Endothelial cell of umbilical vein (primary cell): ENCODE results near the gene SLC50A1. TPM values are rescaled to one million over a fixed set of nuclear protein-coding genes. Genes with fewer than 3 reads are reported as not detected.
A peak's percentile ranks its signal among the peaks of the same experiment; 100 is the strongest.

Source experiments
- BruUV-seq: library from RNA; stranded (reverse); fragments of 400-500 nt; replicated peaks from 2 replicates; lab custom pipeline; 2021; lab: Mats Ljungman, UMichigan
- CTCF ChIA-PET: fragments of 300-600, 350-600 bp; sonication (Branson Sonifier 250); formaldehyde crosslinking; loops from one replicate; lab custom pipeline; 2021; ENCODE audit warnings: antibody characterized with exemption, inconsistent platforms; lab: Charles Lee
- POLR2A ChIA-PET: fragments of 300-600, 350-600 bp; sonication (Branson Sonifier 250); formaldehyde crosslinking; loops from one replicate; lab custom pipeline; 2021; ENCODE audit warnings: antibody characterized with exemption, inconsistent platforms; lab: Charles Lee
- DNase-seq: peaks from one replicate; pipeline ENCODE4 v3.0.0-alpha.2; 2011; ENCODE audit warnings: low read depth, low spot score
- FAIRE-seq: peaks from 2 replicates; lab custom pipeline; 2011; peaks lifted over from hg19 to GRCh38; lab: Jason Lieb, UNC
- H2AFZ ChIP-seq: 2 replicates; pipeline ENCODE4 v1.6.0; 2012; ENCODE audit warnings: low read depth, low read length, control low read depth, inconsistent platforms
- H3K27ac ChIP-seq: 2 replicates; pipeline ENCODE4 v1.5.1; 2011; ENCODE audit warnings: low read depth, mild to moderate bottlenecking, control low read depth, low read length, moderate library complexity; ENCODE audit not compliant: insufficient read depth
- H3K27me3 ChIP-seq, 2 experiments: 2 replicates each; pipeline versions ENCODE4 v1.6.0 to v1.6.1; 2011; ENCODE audit warnings: low read length in 2 of 2, mixed read lengths in 1 of 2; ENCODE audit not compliant: control insufficient read depth in 2 of 2, insufficient read depth in 2 of 2
- H3K36me3 ChIP-seq, 2 experiments: 2 replicates in 1 of 2; 3 replicates in 1 of 2; pipeline ENCODE4 v1.5.1; 2011; ENCODE audit warnings: low read length in 2 of 2, mild to moderate bottlenecking in 1 of 2, moderate library complexity in 1 of 2; ENCODE audit not compliant: control insufficient read depth in 2 of 2, insufficient read depth in 2 of 2; ENCODE audit errors: extremely low read depth in 1 of 2
- H3K4me1 ChIP-seq: 3 replicates; pipeline ENCODE4 v1.5.1; 2011; ENCODE audit warnings: mild to moderate bottlenecking, low read length; ENCODE audit not compliant: control insufficient read depth, insufficient read depth; ENCODE audit errors: extremely low read depth
- H3K4me2 ChIP-seq: 2 replicates; pipeline ENCODE4 v1.6.1; 2011; ENCODE audit warnings: low read length, control low read depth, mixed read lengths; ENCODE audit not compliant: insufficient read depth
- H3K4me3 ChIP-seq, 3 experiments: fragments of 200-600 bp in 1 of 3; sonication (generic), shearing (Covaris generic) in 1 of 3; replicated peaks in 1 of 3; 2 replicates each; pipeline ENCODE4 v1.5.1; 2011 to 2016; ENCODE audit warnings: control low read depth in 3 of 3, low read length in 3 of 3, mild to moderate bottlenecking in 2 of 3, inconsistent platforms in 1 of 3, low read depth in 1 of 3, moderate library complexity in 1 of 3; ENCODE audit not compliant: insufficient read depth in 1 of 3
- H3K79me2 ChIP-seq: 2 replicates; pipeline ENCODE4 v1.6.0; 2012; ENCODE audit warnings: low read length, inconsistent platforms; ENCODE audit not compliant: control insufficient read depth, insufficient read depth
- H3K9ac ChIP-seq: replicated peaks from 2 replicates; pipeline ENCODE3; 2011; ENCODE audit warnings: low read length, control low read depth; ENCODE audit not compliant: insufficient read depth; ENCODE audit errors: extremely low read depth
- H3K9me1 ChIP-seq: replicated peaks from 3 replicates; pipeline ENCODE4 v1.6.0; 2011; ENCODE audit warnings: mild to moderate bottlenecking, low read length; ENCODE audit not compliant: control insufficient read depth, insufficient read depth; ENCODE audit errors: extremely low read depth
- H3K9me3 ChIP-seq: replicated peaks from 2 replicates; pipeline ENCODE4 v1.5.1; 2012; ENCODE audit warnings: low read length, inconsistent platforms; ENCODE audit not compliant: control insufficient read depth, insufficient read depth
- H4K20me1 ChIP-seq: replicated peaks from 2 replicates; pipeline ENCODE3; 2011; ENCODE audit warnings: mild to moderate bottlenecking, low read length; ENCODE audit not compliant: control insufficient read depth, insufficient read depth; ENCODE audit errors: extremely low read depth
- CTCF ChIP-seq, 2 donors: IDR thresholded peaks; 1 replicate in 1 of 2; 2 replicates in 1 of 2; pipeline ENCODE4 v1.5.1; 2011; ENCODE audit warnings: low read length in 2 of 2, mild to moderate bottlenecking in 2 of 2, moderate library complexity in 2 of 2, control low read depth in 1 of 2, inconsistent platforms in 1 of 2, low read depth in 1 of 2; ENCODE audit not compliant: insufficient read depth in 1 of 2; ENCODE audit errors: extremely low read depth in 1 of 2
- EZH2 ChIP-seq: IDR thresholded peaks from 2 replicates; pipeline ENCODE4 v1.6.1; 2012; ENCODE audit warnings: borderline replicate concordance, low read depth, mild to moderate bottlenecking, moderate library complexity, low read length, inconsistent platforms; ENCODE audit not compliant: severe bottlenecking
- GATA2 ChIP-seq: IDR thresholded peaks from 2 replicates; pipeline ENCODE4 v1.7.0; 2011; ENCODE audit warnings: low read depth, mild to moderate bottlenecking, moderate library complexity, mixed read lengths, low read length; ENCODE audit not compliant: insufficient read length, insufficient read depth
- JUN ChIP-seq: IDR thresholded peaks from 2 replicates; pipeline ENCODE4 v1.6.1; 2011; ENCODE audit warnings: borderline replicate concordance, low read depth; ENCODE audit not compliant: insufficient read length, insufficient read depth
- MAX ChIP-seq: IDR thresholded peaks from 2 replicates; pipeline ENCODE4 v1.6.1; 2011; ENCODE audit not compliant: insufficient read depth, insufficient read length
- MYC ChIP-seq: IDR thresholded peaks from one replicate; pipeline ENCODE4 v1.6.1; 2011; ENCODE audit warnings: mild to moderate bottlenecking, low read depth, low read length
- POLR2A ChIP-seq: IDR thresholded peaks from 2 replicates; pipeline ENCODE4 v1.6.1; 2012; ENCODE audit warnings: low read depth, mild to moderate bottlenecking, control low read depth, low read length
- POLR2AphosphoS5 ChIP-seq: IDR thresholded peaks from 2 replicates; pipeline ENCODE4 v1.6.1; 2012; ENCODE audit warnings: low read depth, mild to moderate bottlenecking, control low read depth, low read length, moderate library complexity; ENCODE audit not compliant: insufficient read depth
- dilution Hi-C: fragments of 300-500 bp; cut with MboI; formaldehyde crosslinking; loops from one replicate; pipeline ENCODE4 v1.15.0; 2019; ENCODE audit warnings: low sequenced_read_pairs; ENCODE audit not compliant: extremely low pct_ligation_motif_present
- intact Hi-C: fragments of 100-400 bp; cut with micrococcal nuclease; formaldehyde crosslinking; loops from one replicate; pipeline ENCODE4 v1.10.0; 2022
- polyA plus RNA-seq, 4 experiments: library from polyadenylated mRNA; depleted of rRNA in 3 of 4; stranded (reverse) in 3 of 4; unstranded in 1 of 4; fragments of >200 nt; gene quantifications; 2 replicates each; pipeline versions ENCODE4 v1.2.1 to v1.2.3, GENCODE V29; 2011 to 2012; ENCODE audit warnings: missing spikeins in 1 of 4
- total RNA-seq: library from RNA; stranded (reverse); gene quantifications from 2 replicates; pipeline ENCODE4 v1.2.3, GENCODE V29; 2021

Gene SLC50A1
- total and polyA plus RNA-seq, 2 donors (not counting 3 experiments of a cell fraction or from before 2014, with no cell fraction given): 29.5 to 66.1 TPM

GRCh38 chr1:155166471-155167165, 31.0 kb downstream of the SLC50A1 start:
- ChIA-PET CTCF (interaction anchor here (0.6 to 8.3 kb wide), 30 partner anchors 11 to 607 kb away, joined by 3 to 673 read pairs (median 8); partner anchors contain the start of genes ADAM15, DPM3, EFNA1 and LENEP), POLR2A (interaction anchor here (0.6 to 1.7 kb wide), 4 partner anchors 27 to 75 kb away, joined by 3 to 5 read pairs (median 4); no protein-coding TSS in a partner anchor)
- H2AFZ ChIP-seq: peak overlapping the region; percentile 56
- no peaks in the 10 kb centered on the region for H3K9me3 ChIP-seq
- peaks cover 3% of the 10 kb centered on the region for H3K79me2 ChIP-seq
- peak overlapping the region; percentile 87 for H3K27ac ChIP-seq
- H3K9ac ChIP-seq: peak overlapping the region; percentile 67
- H3K9me1 ChIP-seq: no peaks in the 10 kb centered on the region
- H3K36me3 ChIP-seq: peaks cover 3 to 9% of the 10 kb centered on the region in 2 experiments
- BruUV-seq: no TSS peak
- intact Hi-C loops (loop anchor here (1.0 kb wide), 5 partner anchors 26 to 121 kb away; partner anchors contain the start of genes DPM3, EFNA1 and SLC50A1), dilution Hi-C loops (no loop called here)
- peak overlapping the region; percentile 42 for H3K4me2 ChIP-seq
- FAIRE-seq: peak; percentile 81
- H4K20me1 ChIP-seq: no peaks in the 10 kb centered on the region
- H3K4me1 ChIP-seq: peaks cover 16% of the 10 kb centered on the region
- H3K27me3 ChIP-seq: no peaks in the 10 kb centered on the region
- no peak for TF ChIP-seq CTCF (IDR thresholded peaks at IDR 0.05; ENCODE audit: extremely low read depth in 1 of 2, insufficient read depth in 1 of 2, low read depth in 1 of 2, low read length in 2 of 2)
- TF ChIP-seq JUN: no peak
- TF ChIP-seq POLR2A: no peak
- peak; percentile 38 for TF ChIP-seq POLR2AphosphoS5
- peak; percentile 63 for TF ChIP-seq MAX
- TF ChIP-seq GATA2: no peak
- TF ChIP-seq EZH2: no peak
- TF ChIP-seq MYC: no peak
- no peak overlapping the region for H3K4me3 ChIP-seq
- peak; percentile 86 for DNase-seq
